K562 (cell line): ENCODE results near the gene LGALS7B. TPM values are rescaled to one million over a fixed set of nuclear protein-coding genes. Genes with fewer than 3 reads are reported as not detected.

ENCODE experiments used
- ATAC-seq: fragments of 200-7000 bp; cut with Tn5 transposase; 3 replicates; pipeline ENCODE4 v1.9.1; 2020; ENCODE audit warnings: moderate library complexity
- BruUV-seq: library from RNA; stranded (reverse); fragments of 400-500 nt; replicated peaks from 2 replicates; lab custom pipeline; 2021; lab: Mats Ljungman, UMichigan
- CTCF ChIA-PET: fragments of 300-600 bp; formaldehyde crosslinking; extraction: SDS; loops from one replicate; lab custom pipeline; 2021; ENCODE audit warnings: low intra/inter-chr PET ratio; lab: Yijun Ruan, JAX
- POLR2A ChIA-PET: fragments of 300-600, 350-650 bp; sonication (Branson Sonifier 250); formaldehyde crosslinking; extraction: SDS; loops from one replicate; lab custom pipeline; 2021; ENCODE audit warnings: antibody characterized with exemption, inconsistent platforms; lab: Yijun Ruan, JAX
- DNase-seq, 4 experiments: peaks; one replicate each; pipeline versions ENCODE4 v3.0.0 to v3.0.0-alpha.2; 2011 to 2018; ENCODE audit warnings: low spot score in 3 of 4, mixed read lengths in 3 of 4; ENCODE audit errors: extremely low read depth in 1 of 4
- FAIRE-seq: peaks from 2 replicates; lab custom pipeline; 2011; peaks lifted over from hg19 to GRCh38; lab: Jason Lieb, UNC
- H2AFZ ChIP-seq: 2 replicates; pipeline ENCODE4 v1.6.0; 2011; ENCODE audit warnings: low read depth, low read length, control low read depth, inconsistent platforms
- H3K27ac ChIP-seq: fragments of 200-600 bp; 3 replicates; pipeline ENCODE4 v1.8.0; 2011; ENCODE audit warnings: low read depth, mild to moderate bottlenecking, control low read depth, inconsistent platforms, low read length, moderate library complexity, mixed read lengths; ENCODE audit errors: extremely low read depth
- H3K27me3 ChIP-seq, 2 experiments: fragments of 300-600 bp in 1 of 2; 2 replicates in 1 of 2; 3 replicates in 1 of 2; pipeline versions ENCODE4 v1.6.0 to v1.8.0; 2011; ENCODE audit warnings: inconsistent platforms in 2 of 2, low read length in 2 of 2, mild to moderate bottlenecking in 1 of 2, mixed read lengths in 1 of 2, moderate library complexity in 1 of 2; ENCODE audit not compliant: control insufficient read depth in 2 of 2, insufficient read depth in 2 of 2
- H3K36me3 ChIP-seq: fragments of 300-600 bp; 3 replicates; pipeline ENCODE4 v1.8.0; 2011; ENCODE audit warnings: mild to moderate bottlenecking, low read length, inconsistent platforms; ENCODE audit not compliant: control insufficient read depth, insufficient read depth
- H3K4me1 ChIP-seq, 2 experiments: fragments of 200-600 bp in 1 of 2; replicated peaks in 1 of 2; 2 replicates in 1 of 2; 3 replicates in 1 of 2; pipeline versions ENCODE4 v1.5.1 to v1.8.0; 2011; ENCODE audit warnings: inconsistent platforms in 2 of 2, low read length in 2 of 2, mild to moderate bottlenecking in 1 of 2, mixed read lengths in 1 of 2, moderate library complexity in 1 of 2; ENCODE audit not compliant: control insufficient read depth in 2 of 2, insufficient read depth in 2 of 2
- H3K4me2 ChIP-seq: 2 replicates; pipeline ENCODE4 v1.6.1; 2011; ENCODE audit warnings: low read length, control low read depth, inconsistent platforms, mixed read lengths; ENCODE audit not compliant: insufficient read depth
- H3K4me3 ChIP-seq: fragments of 200-600 bp; sonication (generic), shearing (Covaris generic); 2 replicates; pipeline ENCODE4 v1.5.1; 2016; ENCODE audit warnings: control low read depth, inconsistent platforms
- H3K79me2 ChIP-seq: fragments of 200-600 bp; 3 replicates; pipeline ENCODE4 v1.8.0; 2011; ENCODE audit warnings: low read length, inconsistent platforms; ENCODE audit not compliant: control insufficient read depth, insufficient read depth
- H3K9ac ChIP-seq, 2 experiments: 2 replicates each; pipeline versions ENCODE4 v1.6.0 to v1.6.1; 2011; ENCODE audit warnings: low read depth in 2 of 2, low read length in 2 of 2, control low read depth in 1 of 2, inconsistent platforms in 1 of 2, mild to moderate bottlenecking in 1 of 2, mixed read lengths in 1 of 2; ENCODE audit not compliant: insufficient read depth in 1 of 2
- H3K9me1 ChIP-seq: one replicate; pipeline ENCODE4 v1.6.0; 2011; ENCODE audit warnings: inconsistent platforms, mild to moderate bottlenecking, low read length, moderate library complexity; ENCODE audit not compliant: control insufficient read depth, insufficient read depth
- H3K9me3 ChIP-seq: replicated peaks from 2 replicates; pipeline ENCODE4 v1.5.1; 2011; ENCODE audit warnings: low read depth, low read length, inconsistent platforms; ENCODE audit not compliant: control insufficient read depth, insufficient read depth
- H4K20me1 ChIP-seq: replicated peaks from 2 replicates; pipeline ENCODE4 v1.6.1; 2011; ENCODE audit warnings: low read length, inconsistent platforms, mixed read lengths; ENCODE audit not compliant: control insufficient read depth, insufficient read depth
- KLF16 ChIP-seq: IDR thresholded peaks from 2 replicates; pipeline ENCODE4 v1.6.1; 2016; ENCODE audit warnings: antibody characterized with exemption
- PHF21A ChIP-seq: fragments of 450-650 bp; IDR thresholded peaks from 2 replicates; pipeline ENCODE4 v1.6.1; 2017; ENCODE audit warnings: low read depth, borderline replicate concordance
- USF2 ChIP-seq: sonication (generic); formaldehyde crosslinking; IDR thresholded peaks from 2 replicates; pipeline ENCODE4 v1.5.0; 2020; ENCODE audit warnings: missing genetic modification reagents
- ZNF121 ChIP-seq: sonication (generic); formaldehyde crosslinking; conservative IDR thresholded peaks from 2 replicates; pipeline ENCODE4 v1.8.0; 2022; ENCODE audit warnings: missing genetic modification reagents
- WGBS: fragments of 100-300 bp; shearing (Covaris generic); methylation state at CpG from one replicate; pipeline ENCODE4 v1.1.6; 2016; ENCODE audit warnings: low coverage, mixed read lengths; ENCODE audit not compliant: insufficient coverage; ENCODE audit errors: missing lambda C conversion rate; 5-methylcytosine and 5-hydroxymethylcytosine counted together
- in situ Hi-C: fragments of 300-500 bp; cut with MboI; formaldehyde crosslinking; loops from 4 replicates; pipeline ENCODE4 v1.15.0; 2018; ENCODE audit warnings: inconsistent platforms, mixed read lengths
- intact Hi-C: fragments of 100-400 bp; cut with micrococcal nuclease; formaldehyde crosslinking; loops from 2 replicates; pipeline ENCODE4 v1.14.2; 2022
- polyA plus RNA-seq, 8 experiments: library from polyadenylated mRNA; depleted of rRNA in 4 of 8; stranded (reverse) in 5 of 8; unstranded in 3 of 8; fragments of >200 nt; fragmentation: Nextera tagmentation in 2 of 8; fragmentation: Illumina TruSeq in 1 of 8; extraction: Ambion mirVana in 2 of 8; extraction: Trizol in 1 of 8; gene quantifications; 2 replicates each; pipeline versions ENCODE4 v1.2.1 to v1.2.3, GENCODE V29; 2011 to 2014; ENCODE audit warnings: inconsistent platforms in 1 of 8, missing spikeins in 1 of 8
- total RNA-seq, 7 experiments: library from RNA; depleted of rRNA in 6 of 7; stranded (reverse); fragments of >200 nt in 6 of 7; fragmentation: Illumina TruSeq in 2 of 7; extraction: Trizol in 2 of 7; gene quantifications; 2 replicates each; pipeline versions ENCODE4 v1.2.1 to v1.2.3, GENCODE V29; 2011 to 2021; ENCODE audit warnings: low replicate concordance in 1 of 7

Gene LGALS7B
- total and polyA plus RNA-seq, 9 of the 15 experiments (the other 6 are each of a cell fraction or from before 2014, with no cell fraction given), result not detected

- 43% methylated on average over 7 of the region's 7 CpGs for WGBS
- ATAC-seq (no peak), DNase-seq (no peak), FAIRE-seq (no peak)
- Histone ChIP-seq H3K27me3 (no peaks in the 10 kb centered on the region), H3K4me3 (no peak overlapping the region), H3K9me1 (no peaks in the 10 kb centered on the region), H3K36me3 (no peaks in the 10 kb centered on the region), H4K20me1 (no peaks in the 10 kb centered on the region), H3K4me1 (peaks cover 12 to 24% of the 10 kb centered on the region in 2 experiments; a peak in 4 of 5 replicates), H2AFZ (no peak overlapping the region), H3K9ac (peak overlapping the region in 1 of 2 experiments; percentile 52; a peak in 1 of 4 replicates), H3K9me3 (no peaks in the 10 kb centered on the region), H3K27ac (no peak overlapping the region), H3K4me2 (no peak overlapping the region), H3K79me2 (no peaks in the 10 kb centered on the region)
- BruUV-seq, result no TSS peak
- in situ Hi-C loops (no loop called here), intact Hi-C loops (no loop called here)
- POLR2A ChIA-PET, result interaction anchor here (0.8 kb wide), 1 partner anchor 53 kb away, joined by 3 read pairs; the partner anchor contains the start of gene ECH1
- TF ChIP-seq USF2 (CRISPR knock-in tag), result peak; percentile 43; the same call in 1 of the 2 replicates
- no peak for TF ChIP-seq PHF21A
- CTCF ChIA-PET, result no interaction called here
These were observed 10.3 kb upstream of the LGALS7B start for GRCh38 chr19:38778733-38779132.

- no peaks in the 10 kb centered on the region for H3K36me3 ChIP-seq
- H3K4me3 ChIP-seq, result no peak overlapping the region
- H3K27ac ChIP-seq, result no peak overlapping the region
- TF ChIP-seq ZNF121, result peak; percentile 87
- no peak for TF ChIP-seq KLF16
- H3K27me3 ChIP-seq, result no peaks in the 10 kb centered on the region
- no peaks in the 10 kb centered on the region for H3K79me2 ChIP-seq
- in situ Hi-C loops (no loop called here), intact Hi-C loops (no loop called here)
- ATAC-seq (no peak), DNase-seq (no peak), FAIRE-seq (no peak)
- ChIA-PET POLR2A (interaction anchor here (1.2 kb wide), 1 partner anchor 69 kb away, joined by 4 read pairs; no protein-coding TSS in a partner anchor), CTCF (no interaction called here)
- no peaks in the 10 kb centered on the region for H3K9me1 ChIP-seq
- H3K4me2 ChIP-seq, result no peak overlapping the region
- no peaks in the 10 kb centered on the region for H3K9me3 ChIP-seq
- BruUV-seq, result no TSS peak
- peak overlapping the region in 1 of 2 experiments; percentile 19; a peak in 1 of 4 replicates for H3K9ac ChIP-seq
- 43% methylated on average over 7 of the region's 7 CpGs for WGBS
- peaks cover 12 to 18% of the 10 kb centered on the region in 2 experiments; a peak in 4 of 5 replicates for H3K4me1 ChIP-seq
- no peaks in the 10 kb centered on the region for H4K20me1 ChIP-seq
- no peak overlapping the region for H2AFZ ChIP-seq
These were observed 8.6 kb upstream of the LGALS7B start for GRCh38 chr19:38780443-38780842.
